GM21723 (cell line): ENCODE data around the gene RHOG.
"Not testable (repeated sequence)": the region's sequence is repeated elsewhere in the genome, so short reads cannot be mapped to it uniquely, and the experiment has no call there.

Source experiments
- ATAC-seq: cut with Tn5 transposase; IDR thresholded peaks from one replicate; pipeline ENCODE4 v1.9.1; 2021; ENCODE audit warnings: mild to moderate bottlenecking, moderate library complexity; ENCODE audit not compliant: unreplicated experiment

Gene RHOG

GRCh38 chr11:3840870-3841425 is at the start of gene RHOG:
Gene RHOG (minus strand): TSS chr11:3840959. CDS start chr11:3828138, 12,821 bp downstream.
- peak; percentile 58 for ATAC-seq

- ATAC-seq: no peak
Measured at GRCh38 chr11:3890014-3890413, 49.3 kb upstream of the RHOG start.

- no peak for ATAC-seq
Measured at GRCh38 chr11:3888876-3889275, 48.1 kb upstream of the RHOG start.

GRCh38 chr11:3886985-3887384 is 46.2 kb upstream of the RHOG start:
- ATAC-seq: no peak

GRCh38 chr11:3885855-3886254 is 45.1 kb upstream of the RHOG start:
- no peak for ATAC-seq

- ATAC-seq: no peak
Measured at GRCh38 chr11:3882655-3883054, 41.9 kb upstream of the RHOG start.

- ATAC-seq: peak; percentile 51
Measured at GRCh38 chr11:3880724-3881123, 40.0 kb upstream of the RHOG start.

GRCh38 chr11:3879967-3880542 is 39.3 kb upstream of the RHOG start:
- peak; percentile 37 for ATAC-seq

- ATAC-seq: peak; percentile 43
Measured at GRCh38 chr11:3879216-3879966, 38.6 kb upstream of the RHOG start.

GRCh38 chr11:3878258-3878584 is 37.5 kb upstream of the RHOG start:
- no peak for ATAC-seq

- no peak for ATAC-seq
Measured at GRCh38 chr11:3877364-3878257, 36.9 kb upstream of the RHOG start.

- no peak for ATAC-seq
Measured at GRCh38 chr11:3876613-3877012, 35.9 kb upstream of the RHOG start.

- ATAC-seq: no peak
Measured at GRCh38 chr11:3873712-3874349, 33.1 kb upstream of the RHOG start.

GRCh38 chr11:3867209-3868091 is 26.7 kb upstream of the RHOG start:
- ATAC-seq: peak; percentile 53

- no peak for ATAC-seq
Measured at GRCh38 chr11:3866836-3867208, 26.1 kb upstream of the RHOG start.

- peak; percentile 47 for ATAC-seq
Measured at GRCh38 chr11:3866206-3866605, 25.4 kb upstream of the RHOG start.

GRCh38 chr11:3865388-3866193 is 24.8 kb upstream of the RHOG start:
- peak; percentile 38 for ATAC-seq

- no peak for ATAC-seq
Measured at GRCh38 chr11:3861683-3862082, 20.9 kb upstream of the RHOG start.

- not testable (repeated sequence) for ATAC-seq
Measured at GRCh38 chr11:3860898-3861393, 20.2 kb upstream of the RHOG start.
